Gastroesophageal sphincter (tissue), 3 donors: ENCODE data around the gene VRK2.

Experiments used
- CTCF ChIP-seq, 4 experiments: fragments of 200-600 bp in 2 of 4; fragments of 450-650 bp in 2 of 4; sonication (generic) in 1 of 4; IDR thresholded peaks; one replicate each; pipeline ENCODE4 v1.5.1; 2017 to 2019; ENCODE audit warnings: antibody characterized with exemption in 4 of 4, mild to moderate bottlenecking in 2 of 4, moderate library complexity in 2 of 4
- POLR2A ChIP-seq, 2 donors: fragments of 450-650 bp; IDR thresholded peaks; one replicate each; pipeline ENCODE4 v1.6.1; 2017; ENCODE audit warnings: antibody characterized with exemption in 2 of 2, mild to moderate bottlenecking in 2 of 2, moderate library complexity in 1 of 2
- POLR2AphosphoS5 ChIP-seq: sonication (generic); formaldehyde crosslinking; IDR thresholded peaks from one replicate; pipeline ENCODE4 v1.6.1; 2017; ENCODE audit warnings: antibody characterized with exemption

- TF ChIP-seq POLR2A (IDR thresholded peaks at IDR 0.05) (no peak), CTCF (IDR thresholded peaks at IDR 0.05) (no peak), POLR2AphosphoS5 (no peak)
Observed at GRCh38 chr2:58133395-58133794, 86.8 kb downstream of the VRK2 start.
